SW 1271 (cell line): ENCODE results near the gene BRD4.

Experiments
- DNase-seq, 2 experiments: peaks; one replicate each; lab custom pipeline; 2025; lab: John Stamatoyannopoulos, UW

Gene BRD4

GRCh38 chr19:15194938-15195337 lies 137.4 kb downstream of the BRD4 start:
- no peak for DNase-seq

GRCh38 chr19:15191982-15192381 lies 140.4 kb downstream of the BRD4 start:
- DNase-seq: no peak

- DNase-seq: no peak
Observed at GRCh38 chr19:15191514-15191913, 140.8 kb downstream of the BRD4 start.

- DNase-seq: no peak
Observed at GRCh38 chr19:15188851-15189250, 143.5 kb downstream of the BRD4 start.

- DNase-seq: no peak
Observed at GRCh38 chr19:15187026-15188007, 145.0 kb downstream of the BRD4 start.
